Ureter (tissue), 1 donor: ENCODE results near the gene SLC22A6. TPM values are rescaled to one million over a fixed set of nuclear protein-coding genes. Genes with fewer than 3 reads are reported as not detected.

ENCODE experiments used
- DNase-seq: peaks from one replicate; pipeline ENCODE4 v3.0.0-alpha.2; 2020; ENCODE audit warnings: low spot score
- total RNA-seq: library from RNA; stranded (reverse); gene quantifications from one replicate; pipeline ENCODE4 v1.2.4, GENCODE V29; 2023
- donor health status: DM: yes; HTN: yes; CAD: no.

SLC22A6 gene
- total RNA-seq: not detected

GRCh38 chr11:62984451-62984991 lies at the start of gene SLC22A6:
SLC22A6 (minus strand) TSS chr11:62984967; CDS start chr11:62984690, 277 bp downstream.
- no peak for DNase-seq

DNA sequence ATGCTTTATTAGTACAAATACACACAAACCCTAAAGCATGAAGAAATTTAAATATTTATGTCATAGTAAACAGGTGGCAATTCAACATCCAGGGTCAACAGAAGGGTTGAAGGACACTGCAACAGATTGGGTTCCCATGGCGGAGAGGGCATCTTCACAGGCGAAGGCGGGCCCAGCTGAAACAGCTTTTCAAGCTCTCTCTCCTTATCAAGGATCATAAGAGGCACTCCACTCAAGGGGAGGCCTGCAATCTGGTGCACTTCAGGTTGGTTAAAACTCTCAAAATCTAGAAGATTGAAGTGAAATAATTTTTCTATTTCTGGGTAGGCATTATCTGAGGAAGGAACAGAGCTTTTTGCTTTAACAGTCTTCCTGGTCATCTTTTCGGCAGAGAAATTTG lies 47.7 kb upstream of the SLC22A6 start:
- no peak for DNase-seq

GRCh38 chr11:63023841-63024648 lies 39.3 kb upstream of the SLC22A6 start:
- peak; percentile 90 for DNase-seq

DNA sequence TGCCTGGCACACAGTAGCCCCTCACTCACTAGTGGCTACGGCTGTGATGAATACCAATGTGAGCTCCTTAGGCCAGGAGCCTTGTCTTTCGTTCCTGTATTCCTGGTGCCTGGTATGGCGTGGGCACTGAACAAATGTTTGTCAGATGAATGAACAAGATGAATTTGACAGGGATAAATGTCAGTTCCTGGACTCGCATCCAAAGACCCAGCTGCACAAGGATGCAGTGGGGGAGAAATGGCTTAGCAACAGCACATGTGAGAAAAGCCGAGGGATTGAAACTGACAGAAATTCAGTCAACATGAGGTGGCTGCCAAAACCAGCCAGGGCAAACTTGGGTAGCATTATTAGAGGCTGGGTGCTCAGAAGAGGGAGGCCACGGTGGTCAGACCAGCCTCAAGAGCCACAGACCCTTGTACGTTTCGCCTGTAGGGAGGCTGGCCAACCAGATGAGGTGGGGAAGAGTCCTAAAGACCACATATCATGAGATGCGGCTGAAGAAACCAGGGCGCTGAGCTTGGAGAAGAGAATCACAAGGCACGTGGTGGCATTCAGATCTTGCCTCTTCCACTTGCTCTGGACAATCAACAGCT lies 38.6 kb upstream of the SLC22A6 start:
- DNase-seq: no peak

DNA sequence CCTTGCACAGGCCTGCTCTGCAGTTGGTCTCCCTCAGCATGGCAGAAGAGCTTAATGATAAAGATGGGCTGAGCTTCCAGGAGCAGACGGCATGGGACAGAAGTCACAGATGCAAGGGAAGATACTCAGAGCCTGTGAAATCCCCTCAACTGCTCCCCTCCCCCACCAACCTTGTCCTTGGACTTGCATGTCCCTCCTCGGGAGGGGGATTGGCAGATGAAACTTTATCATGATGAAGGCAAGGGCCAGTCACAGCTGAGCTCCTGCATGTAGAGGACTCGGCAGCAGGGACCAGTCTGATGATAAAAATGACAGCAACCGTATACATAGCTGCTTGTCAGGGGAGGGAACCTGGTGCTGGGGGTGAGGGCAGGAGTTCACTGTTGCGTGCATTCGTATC lies 37.7 kb upstream of the SLC22A6 start:
- DNase-seq: no peak

GRCh38 chr11:63020671-63021291 lies 36.0 kb upstream of the SLC22A6 start:
- no peak for DNase-seq

GRCh38 chr11:63019506-63019905 lies 34.7 kb upstream of the SLC22A6 start:
- no peak for DNase-seq

- no peak for DNase-seq
These were observed 32.7 kb upstream of the SLC22A6 start for GRCh38 chr11:63017306-63017974.

- DNase-seq: no peak
These were observed 30.9 kb upstream of the SLC22A6 start, which contains the start of gene SLC22A8 for GRCh38 chr11:63015521-63016215. SLC22A8 (minus strand) TSS chr11:63015841; CDS start chr11:63014958, 883 bp downstream.

- DNase-seq: no peak
These were observed 29.8 kb upstream of the SLC22A6 start for GRCh38 chr11:63014408-63015055.

- no peak for DNase-seq
These were observed 28.1 kb upstream of the SLC22A6 start for GRCh38 chr11:63012839-63013238.

GRCh38 chr11:63012430-63012829 lies 27.7 kb upstream of the SLC22A6 start:
- no peak for DNase-seq

DNA sequence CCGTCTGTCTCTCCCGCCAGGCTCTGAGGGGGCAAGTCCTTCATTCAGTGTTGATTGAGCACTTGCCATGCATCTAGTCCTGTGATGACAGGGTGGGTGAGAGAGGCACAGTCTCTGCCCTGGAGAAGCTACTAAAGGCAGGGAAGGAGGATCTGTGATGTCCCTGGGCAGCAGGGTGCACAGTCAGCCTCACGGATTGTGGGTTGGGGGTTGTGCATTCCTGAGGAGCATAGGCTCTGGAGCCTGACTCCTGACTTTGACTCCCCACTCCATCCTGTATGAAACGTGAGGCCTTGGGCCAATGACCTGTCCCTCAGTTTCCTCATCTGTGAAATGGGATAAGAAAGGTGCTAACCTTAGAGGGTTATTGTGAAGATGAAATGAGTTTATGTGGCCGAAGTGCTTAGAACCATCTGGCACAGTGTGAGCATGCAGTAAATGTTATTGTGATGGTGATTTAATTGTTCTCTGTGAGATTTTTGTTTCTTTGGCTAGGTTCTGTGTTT lies 26.2 kb upstream of the SLC22A6 start:
- DNase-seq: no peak

- no peak for DNase-seq
These were observed 23.2 kb upstream of the SLC22A6 start for GRCh38 chr11:63007920-63008319.

- no peak for DNase-seq
These were observed 16.7 kb upstream of the SLC22A6 start for GRCh38 chr11:63001456-63001855.

DNA sequence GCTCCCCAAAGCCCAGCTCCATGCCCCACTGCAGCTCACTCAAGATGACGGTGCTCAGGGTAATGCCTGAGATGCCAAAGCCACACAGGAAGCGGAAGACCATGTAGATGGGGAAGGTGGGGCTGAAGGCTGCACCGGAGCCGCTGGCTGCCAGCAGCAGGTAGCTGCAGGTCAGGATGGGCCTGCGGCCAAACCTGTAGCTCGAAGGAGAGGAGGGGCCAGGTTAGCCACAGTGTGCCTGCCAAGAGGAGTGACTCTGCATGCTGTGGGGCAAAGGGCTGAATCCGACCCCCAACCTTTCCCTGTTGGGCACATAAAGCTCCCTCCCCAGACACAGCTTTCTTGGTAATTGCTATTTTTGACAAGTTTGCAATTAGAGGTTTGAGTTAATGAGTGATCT lies 14.9 kb upstream of the SLC22A6 start:
- DNase-seq: peak; percentile 67

GRCh38 chr11:62999156-62999555 lies 14.4 kb upstream of the SLC22A6 start:
- DNase-seq: no peak

DNA sequence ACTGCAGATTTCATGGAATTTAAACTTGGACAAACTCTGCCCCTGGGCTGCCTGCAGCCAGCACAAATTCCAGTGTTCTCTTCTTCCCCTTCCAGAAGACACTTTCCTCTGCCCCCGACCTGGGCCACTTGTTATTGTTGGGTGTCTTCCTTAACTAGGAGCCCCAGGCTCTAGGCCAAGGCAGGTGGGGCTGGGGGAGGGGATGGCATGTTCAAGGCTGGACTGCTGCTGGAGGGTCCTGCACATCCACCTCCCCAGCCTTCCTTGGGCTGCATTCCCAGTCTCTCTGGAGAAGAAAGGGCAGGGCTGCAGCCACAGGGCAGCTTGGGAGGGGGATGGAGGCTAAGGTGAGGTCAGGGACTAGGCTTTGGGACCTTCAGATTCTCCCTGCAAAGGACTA lies 11.5 kb upstream of the SLC22A6 start:
- no peak for DNase-seq

DNA sequence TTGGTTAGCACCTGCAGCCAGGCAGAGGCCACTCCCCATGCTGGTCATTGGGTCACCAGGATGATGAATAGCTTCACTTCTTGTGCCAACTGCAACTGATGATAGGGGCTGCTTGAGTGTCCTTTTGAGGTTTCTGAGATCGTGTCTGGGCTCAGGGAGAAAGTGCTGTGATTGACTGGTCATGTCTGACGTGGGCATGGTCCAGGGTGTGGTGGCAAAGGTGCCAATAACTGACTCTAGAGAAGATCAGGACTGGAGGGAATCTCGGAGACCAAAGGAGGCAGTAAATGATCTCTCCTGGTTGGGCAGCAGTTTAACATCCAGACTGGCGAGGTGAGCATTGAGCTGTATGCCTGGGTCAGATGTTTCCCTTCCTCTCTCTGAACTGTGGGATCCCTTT lies 10.0 kb upstream of the SLC22A6 start:
- no peak for DNase-seq

- DNase-seq: no peak
These were observed 3.5 kb upstream of the SLC22A6 start for GRCh38 chr11:62988276-62988675.
